ENCODE measurements around the gene SUSD6. TPM values are rescaled to one million over a fixed set of nuclear protein-coding genes. Genes with fewer than 3 reads are reported as not detected.
"Not testable (repeated sequence)": the region's sequence is repeated elsewhere in the genome, so short reads cannot be mapped to it uniquely, and the experiment has no call there.

Gene SUSD6
- total and polyA plus RNA-seq, 2 experiments from 2014 or later = 2.8 to 3.4 TPM

DNA sequence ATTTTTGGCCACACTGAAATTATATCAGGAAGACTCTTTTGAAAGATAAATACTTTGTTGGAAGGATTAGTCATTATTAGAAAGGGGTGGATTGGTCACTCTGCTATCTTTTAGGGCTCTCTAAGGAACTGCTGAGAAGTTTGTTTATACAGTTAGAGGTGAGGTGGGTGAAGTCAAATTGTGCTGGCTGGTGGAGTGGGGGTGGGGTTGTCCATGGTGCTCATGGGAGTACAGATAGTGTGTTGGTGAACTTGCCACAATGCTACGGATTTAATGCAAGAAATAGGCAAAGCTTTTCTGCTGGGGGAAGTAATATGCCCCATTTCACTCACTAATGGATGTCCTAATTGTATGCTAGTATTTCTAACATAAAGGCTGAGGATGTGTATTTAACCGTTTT is 35.8 kb downstream of the SUSD6 start:
- Mint-ChIP-seq H3K27ac (no peak overlapping the region), H3K27me3 (ENCODE audit: insufficient read depth, low read depth, poor library complexity) (peaks cover 7% of the 10 kb centered on the region), H3K4me1 (peaks cover 42% of the 10 kb centered on the region), H3K9me3 (peaks cover 11% of the 10 kb centered on the region), H3K4me3 (no peak overlapping the region), H3K36me3 (ENCODE audit: low read depth) (peaks cover 12% of the 10 kb centered on the region)
- no peak overlapping the region for H3K4me2 ChIP-seq
- H2AFZ ChIP-seq = no peak overlapping the region
- no peaks in the 10 kb centered on the region for H3F3A ChIP-seq (replicated peaks; ENCODE audit: low read depth)
- no peak overlapping the region for H3K27ac ChIP-seq (ENCODE audit: low read depth)
- H3K9me2 ChIP-seq (ENCODE audit: insufficient read depth) = 0 out of 2 replicates have a peak, but pooled peaks cover 10% of the 10 kb centered on the region
- ATAC-seq (no peak), DNase-seq (ENCODE audit: low spot score) (no peak)
- H3K79me2 ChIP-seq (replicated peaks; ENCODE audit: insufficient read depth) = no peaks in the 10 kb centered on the region
- H3K4me1 ChIP-seq (ENCODE audit: insufficient read depth) = peaks cover 25% of the 10 kb centered on the region
- H3K27me3 ChIP-seq (ENCODE audit: insufficient read depth) = no peaks in the 10 kb centered on the region
- no peaks in the 10 kb centered on the region for H3K36me3 ChIP-seq (ENCODE audit: insufficient read depth)
- no peaks in the 10 kb centered on the region for H4K20me1 ChIP-seq (replicated peaks; ENCODE audit: insufficient read depth)
- no peak overlapping the region for H3K4me3 ChIP-seq
- TF ChIP-seq, protein P1, sequence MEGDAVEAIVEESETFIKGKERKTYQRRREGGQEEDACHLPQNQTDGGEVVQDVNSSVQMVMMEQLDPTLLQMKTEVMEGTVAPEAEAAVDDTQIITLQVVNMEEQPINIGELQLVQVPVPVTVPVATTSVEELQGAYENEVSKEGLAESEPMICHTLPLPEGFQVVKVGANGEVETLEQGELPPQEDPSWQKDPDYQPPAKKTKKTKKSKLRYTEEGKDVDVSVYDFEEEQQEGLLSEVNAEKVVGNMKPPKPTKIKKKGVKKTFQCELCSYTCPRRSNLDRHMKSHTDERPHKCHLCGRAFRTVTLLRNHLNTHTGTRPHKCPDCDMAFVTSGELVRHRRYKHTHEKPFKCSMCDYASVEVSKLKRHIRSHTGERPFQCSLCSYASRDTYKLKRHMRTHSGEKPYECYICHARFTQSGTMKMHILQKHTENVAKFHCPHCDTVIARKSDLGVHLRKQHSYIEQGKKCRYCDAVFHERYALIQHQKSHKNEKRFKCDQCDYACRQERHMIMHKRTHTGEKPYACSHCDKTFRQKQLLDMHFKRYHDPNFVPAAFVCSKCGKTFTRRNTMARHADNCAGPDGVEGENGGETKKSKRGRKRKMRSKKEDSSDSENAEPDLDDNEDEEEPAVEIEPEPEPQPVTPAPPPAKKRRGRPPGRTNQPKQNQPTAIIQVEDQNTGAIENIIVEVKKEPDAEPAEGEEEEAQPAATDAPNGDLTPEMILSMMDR (conservative IDR thresholded peaks at IDR 0.05; ENCODE audit: low read depth in 2 of 2) = no peak
- TF ChIP-seq ZNF331 (CRISPR knock-in tag; IDR thresholded peaks at IDR 0.05; ENCODE audit: low read depth) = no peak
- TF ChIP-seq ZNF114 (CRISPR knock-in tag; IDR thresholded peaks at IDR 0.05) = no peak
- no peak for TF ChIP-seq EZH2 (IDR thresholded peaks at IDR 0.05; ENCODE audit: low read depth, unreplicated experiment)
- TF ChIP-seq, protein P2, sequence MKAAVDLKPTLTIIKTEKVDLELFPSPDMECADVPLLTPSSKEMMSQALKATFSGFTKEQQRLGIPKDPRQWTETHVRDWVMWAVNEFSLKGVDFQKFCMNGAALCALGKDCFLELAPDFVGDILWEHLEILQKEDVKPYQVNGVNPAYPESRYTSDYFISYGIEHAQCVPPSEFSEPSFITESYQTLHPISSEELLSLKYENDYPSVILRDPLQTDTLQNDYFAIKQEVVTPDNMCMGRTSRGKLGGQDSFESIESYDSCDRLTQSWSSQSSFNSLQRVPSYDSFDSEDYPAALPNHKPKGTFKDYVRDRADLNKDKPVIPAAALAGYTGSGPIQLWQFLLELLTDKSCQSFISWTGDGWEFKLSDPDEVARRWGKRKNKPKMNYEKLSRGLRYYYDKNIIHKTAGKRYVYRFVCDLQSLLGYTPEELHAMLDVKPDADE (IDR thresholded peaks at IDR 0.05) = no peak
- TF ChIP-seq STAT1 (IDR thresholded peaks at IDR 0.05; ENCODE audit: unreplicated experiment) = no peak
- no peak for TF ChIP-seq EZH2phosphoT487 (IDR thresholded peaks at IDR 0.05; ENCODE audit: unreplicated experiment)
- no peak for TF ChIP-seq NANOG (IDR thresholded peaks at IDR 0.05; ENCODE audit: borderline replicate concordance)
- no peak for TF ChIP-seq POLR2AphosphoS5 (IDR thresholded peaks at IDR 0.05; ENCODE audit: low read depth)
- no peak for TF ChIP-seq JUNB (IDR thresholded peaks at IDR 0.05; ENCODE audit: unreplicated experiment)
- TF ChIP-seq, protein P3, sequence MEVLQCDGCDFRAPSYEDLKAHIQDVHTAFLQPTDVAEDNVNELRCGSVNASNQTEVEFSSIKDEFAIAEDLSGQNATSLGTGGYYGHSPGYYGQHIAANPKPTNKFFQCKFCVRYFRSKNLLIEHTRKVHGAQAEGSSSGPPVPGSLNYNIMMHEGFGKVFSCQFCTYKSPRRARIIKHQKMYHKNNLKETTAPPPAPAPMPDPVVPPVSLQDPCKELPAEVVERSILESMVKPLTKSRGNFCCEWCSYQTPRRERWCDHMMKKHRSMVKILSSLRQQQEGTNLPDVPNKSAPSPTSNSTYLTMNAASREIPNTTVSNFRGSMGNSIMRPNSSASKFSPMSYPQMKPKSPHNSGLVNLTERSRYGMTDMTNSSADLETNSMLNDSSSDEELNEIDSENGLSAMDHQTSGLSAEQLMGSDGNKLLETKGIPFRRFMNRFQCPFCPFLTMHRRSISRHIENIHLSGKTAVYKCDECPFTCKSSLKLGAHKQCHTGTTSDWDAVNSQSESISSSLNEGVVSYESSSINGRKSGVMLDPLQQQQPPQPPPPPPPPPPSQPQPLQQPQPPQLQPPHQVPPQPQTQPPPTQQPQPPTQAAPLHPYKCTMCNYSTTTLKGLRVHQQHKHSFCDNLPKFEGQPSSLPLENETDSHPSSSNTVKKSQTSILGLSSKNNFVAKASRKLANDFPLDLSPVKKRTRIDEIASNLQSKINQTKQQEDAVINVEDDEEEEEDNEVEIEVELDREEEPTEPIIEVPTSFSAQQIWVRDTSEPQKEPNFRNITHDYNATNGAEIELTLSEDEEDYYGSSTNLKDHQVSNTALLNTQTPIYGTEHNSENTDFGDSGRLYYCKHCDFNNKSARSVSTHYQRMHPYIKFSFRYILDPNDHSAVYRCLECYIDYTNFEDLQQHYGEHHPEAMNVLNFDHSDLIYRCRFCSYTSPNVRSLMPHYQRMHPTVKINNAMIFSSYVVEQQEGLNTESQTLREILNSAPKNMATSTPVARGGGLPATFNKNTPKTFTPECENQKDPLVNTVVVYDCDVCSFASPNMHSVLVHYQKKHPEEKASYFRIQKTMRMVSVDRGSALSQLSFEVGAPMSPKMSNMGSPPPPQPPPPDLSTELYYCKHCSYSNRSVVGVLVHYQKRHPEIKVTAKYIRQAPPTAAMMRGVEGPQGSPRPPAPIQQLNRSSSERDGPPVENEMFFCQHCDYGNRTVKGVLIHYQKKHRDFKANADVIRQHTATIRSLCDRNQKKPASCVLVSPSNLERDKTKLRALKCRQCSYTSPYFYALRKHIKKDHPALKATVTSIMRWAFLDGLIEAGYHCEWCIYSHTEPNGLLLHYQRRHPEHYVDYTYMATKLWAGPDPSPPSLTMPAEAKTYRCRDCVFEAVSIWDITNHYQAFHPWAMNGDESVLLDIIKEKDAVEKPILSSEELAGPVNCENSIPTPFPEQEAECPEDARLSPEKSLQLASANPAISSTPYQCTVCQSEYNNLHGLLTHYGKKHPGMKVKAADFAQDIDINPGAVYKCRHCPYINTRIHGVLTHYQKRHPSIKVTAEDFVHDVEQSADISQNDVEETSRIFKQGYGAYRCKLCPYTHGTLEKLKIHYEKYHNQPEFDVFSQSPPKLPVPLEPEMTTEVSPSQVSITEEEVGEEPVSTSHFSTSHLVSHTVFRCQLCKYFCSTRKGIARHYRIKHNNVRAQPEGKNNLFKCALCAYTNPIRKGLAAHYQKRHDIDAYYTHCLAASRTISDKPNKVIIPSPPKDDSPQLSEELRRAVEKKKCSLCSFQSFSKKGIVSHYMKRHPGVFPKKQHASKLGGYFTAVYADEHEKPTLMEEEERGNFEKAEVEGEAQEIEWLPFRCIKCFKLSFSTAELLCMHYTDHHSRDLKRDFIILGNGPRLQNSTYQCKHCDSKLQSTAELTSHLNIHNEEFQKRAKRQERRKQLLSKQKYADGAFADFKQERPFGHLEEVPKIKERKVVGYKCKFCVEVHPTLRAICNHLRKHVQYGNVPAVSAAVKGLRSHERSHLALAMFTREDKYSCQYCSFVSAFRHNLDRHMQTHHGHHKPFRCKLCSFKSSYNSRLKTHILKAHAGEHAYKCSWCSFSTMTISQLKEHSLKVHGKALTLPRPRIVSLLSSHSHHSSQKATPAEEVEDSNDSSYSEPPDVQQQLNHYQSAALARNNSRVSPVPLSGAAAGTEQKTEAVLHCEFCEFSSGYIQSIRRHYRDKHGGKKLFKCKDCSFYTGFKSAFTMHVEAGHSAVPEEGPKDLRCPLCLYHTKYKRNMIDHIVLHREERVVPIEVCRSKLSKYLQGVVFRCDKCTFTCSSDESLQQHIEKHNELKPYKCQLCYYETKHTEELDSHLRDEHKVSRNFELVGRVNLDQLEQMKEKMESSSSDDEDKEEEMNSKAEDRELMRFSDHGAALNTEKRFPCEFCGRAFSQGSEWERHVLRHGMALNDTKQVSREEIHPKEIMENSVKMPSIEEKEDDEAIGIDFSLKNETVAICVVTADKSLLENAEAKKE (CRISPR knock-in tag; IDR thresholded peaks at IDR 0.05) = no peak

DNA sequence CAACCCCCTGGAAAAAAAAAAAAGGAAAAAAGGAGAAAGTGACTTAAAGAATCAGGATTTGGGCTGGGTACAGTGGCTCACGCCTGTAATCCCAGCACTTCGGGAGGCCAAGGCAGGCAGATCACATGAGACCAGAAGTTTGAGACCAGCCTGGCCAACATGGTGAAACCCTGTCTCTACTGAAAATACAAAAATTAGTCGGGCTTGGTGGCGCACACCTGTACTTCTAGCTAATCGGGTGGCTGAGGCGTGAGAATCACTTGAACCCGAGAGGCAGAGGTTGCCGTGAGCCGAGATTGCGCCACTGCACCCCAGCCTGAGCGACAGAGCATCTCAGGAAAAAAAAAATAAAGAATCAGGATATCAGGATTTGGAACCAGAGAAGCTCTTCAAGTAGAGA is 36.2 kb downstream of the SUSD6 start:
- peaks cover 42% of the 10 kb centered on the region for H3K4me1 Mint-ChIP-seq

More for the DNA sequence above, 36.2 kb downstream of the SUSD6 start:
- H3K27me3 Mint-ChIP-seq (ENCODE audit: insufficient read depth, low read depth, poor library complexity); DNase-seq (ENCODE audit: low spot score); H3K27me3 ChIP-seq (ENCODE audit: insufficient read depth); H2AFZ ChIP-seq; H4K20me1 ChIP-seq (replicated peaks; ENCODE audit: insufficient read depth); H3F3A ChIP-seq (replicated peaks; ENCODE audit: low read depth); H3K27ac Mint-ChIP-seq; H3K4me3 Mint-ChIP-seq; ATAC-seq; H3K4me2 ChIP-seq; H3K27ac ChIP-seq (ENCODE audit: low read depth); H3K9me3 Mint-ChIP-seq; H3K36me3 Mint-ChIP-seq (ENCODE audit: low read depth); H3K79me2 ChIP-seq (replicated peaks; ENCODE audit: insufficient read depth); H3K36me3 ChIP-seq (ENCODE audit: insufficient read depth); H3K4me3 ChIP-seq: not testable (repeated sequence)
- Histone ChIP-seq H3K9me2 (ENCODE audit: insufficient read depth) (0 out of 2 replicates have a peak, but pooled peaks cover 10% of the 10 kb centered on the region), H3K4me1 (ENCODE audit: insufficient read depth) (peaks cover 25% of the 10 kb centered on the region)

Data from GM23338 (cell line).